SK-N-SH treated with all-trans-retinoic acid at 6 μM for 48 hours (cell line): Measurements from ENCODE around the gene IFITM2.

Experiments used
- ATAC-seq: fragments of 200-7000 bp; cut with Tn5 transposase; 3 replicates; pipeline ENCODE4 v1.9.1; 2020; ENCODE audit warnings: mild to moderate bottlenecking, moderate library complexity
- ARNTL ChIP-seq: fragments of 450-650 bp; formaldehyde crosslinking; IDR thresholded peaks from 2 replicates; pipeline ENCODE4 v1.5.0; 2020; ENCODE audit warnings: low read depth, mild to moderate bottlenecking, moderate library complexity, borderline replicate concordance
- BACH2 ChIP-seq: fragments of 250-450 bp; sonication (Bioruptor Pico); IDR thresholded peaks from 2 replicates; pipeline ENCODE4 v1.9.0; 2021; ENCODE audit warnings: mild to moderate bottlenecking, borderline replicate concordance
- CSDC2 ChIP-seq: fragments of 250-450 bp; sonication (Bioruptor Pico); IDR thresholded peaks from 2 replicates; pipeline ENCODE4 v1.5.0; 2020; ENCODE audit warnings: mild to moderate bottlenecking, moderate library complexity
- CSRNP3 ChIP-seq: fragments of 250-450 bp; sonication (Bioruptor Pico); IDR thresholded peaks from 2 replicates; pipeline ENCODE4 v1.5.1; 2021; ENCODE audit warnings: mild to moderate bottlenecking, moderate library complexity
- ESRRG ChIP-seq: fragments of 250-450 bp; sonication (Bioruptor Pico); IDR thresholded peaks from 2 replicates; pipeline ENCODE4 v1.6.1; 2021; ENCODE audit warnings: mild to moderate bottlenecking
- GLIS3 ChIP-seq: fragments of 250-450 bp; sonication (Bioruptor Pico); IDR thresholded peaks from 2 replicates; pipeline ENCODE4 v1.5.0; 2020; ENCODE audit warnings: mild to moderate bottlenecking, moderate library complexity
- ISL1 ChIP-seq: fragments of 250-450 bp; sonication (Bioruptor Pico); IDR thresholded peaks from 2 replicates; pipeline ENCODE4 v2.1.2; 2022; ENCODE audit warnings: mild to moderate bottlenecking, moderate library complexity
- OSR1 ChIP-seq: fragments of 250-450 bp; sonication (Bioruptor Pico); IDR thresholded peaks from 2 replicates; pipeline ENCODE4 v1.8.0; 2022; ENCODE audit warnings: moderate library complexity, mild to moderate bottlenecking, inconsistent platforms
- PATZ1 ChIP-seq: fragments of 250-450 bp; sonication (Bioruptor Pico); IDR thresholded peaks from 2 replicates; pipeline ENCODE4 v1.8.0; 2020; ENCODE audit warnings: mild to moderate bottlenecking, moderate library complexity, borderline replicate concordance
- POU6F1 ChIP-seq: fragments of 250-450 bp; sonication (Bioruptor Pico); IDR thresholded peaks from 2 replicates; pipeline ENCODE4 v1.8.0; 2021; ENCODE audit warnings: low read depth, mild to moderate bottlenecking, moderate library complexity, borderline replicate concordance
- PPARA ChIP-seq: fragments of 250-450 bp; sonication (Bioruptor Pico); IDR thresholded peaks from 2 replicates; pipeline ENCODE4 v1.5.0; 2020; ENCODE audit warnings: mild to moderate bottlenecking, borderline replicate concordance
- RARB ChIP-seq: fragments of 250-450 bp; sonication (Bioruptor Pico); IDR thresholded peaks from 2 replicates; pipeline ENCODE4 v1.8.0; 2021; ENCODE audit warnings: mild to moderate bottlenecking, moderate library complexity
- TCF4 ChIP-seq: fragments of 250-450 bp; sonication (Bioruptor Pico); IDR thresholded peaks from 2 replicates; pipeline ENCODE4 v1.8.0; 2021; ENCODE audit warnings: mild to moderate bottlenecking, moderate library complexity, borderline replicate concordance
- TSHZ2 ChIP-seq: fragments of 250-450 bp; sonication (Bioruptor Pico); IDR thresholded peaks from 2 replicates; pipeline ENCODE4 v1.5.0; 2020; ENCODE audit warnings: mild to moderate bottlenecking, moderate library complexity
- ZC3H10 ChIP-seq: fragments of 250-450 bp; sonication (Bioruptor Pico); IDR thresholded peaks from 2 replicates; pipeline ENCODE4 v1.5.1; 2021; ENCODE audit warnings: mild to moderate bottlenecking, moderate library complexity
- ZFP3 ChIP-seq: fragments of 250-450 bp; sonication (Bioruptor Pico); IDR thresholded peaks from 2 replicates; pipeline ENCODE4 v1.5.0; 2020; ENCODE audit warnings: mild to moderate bottlenecking, moderate library complexity
- ZNF565 ChIP-seq: fragments of 450-650 bp; formaldehyde crosslinking; conservative IDR thresholded peaks from 2 replicates; pipeline ENCODE4 v1.5.0; 2020; ENCODE audit warnings: low read depth, mild to moderate bottlenecking, moderate library complexity
- ZNF70 ChIP-seq: fragments of 450-650 bp; formaldehyde crosslinking; IDR thresholded peaks from 2 replicates; pipeline ENCODE4 v1.5.0; 2020; ENCODE audit warnings: mild to moderate bottlenecking, moderate library complexity
- TF ChIP-seq, protein P1 (sequence below): fragments of 250-450 bp; sonication (Bioruptor Pico); IDR thresholded peaks from 2 replicates; pipeline ENCODE4 v1.5.1; 2020; ENCODE audit warnings: low read depth, mild to moderate bottlenecking, moderate library complexity

IFITM2 gene

GRCh38 chr11:303363-303762, 4.3 kb upstream of the IFITM2 start:
- no peak for ATAC-seq
- TF ChIP-seq ARNTL (CRISPR knock-in tag) (no peak), ZC3H10 (no peak), ZFP3 (CRISPR knock-in tag) (no peak), RARB (CRISPR knock-in tag) (no peak), ISL1 (CRISPR knock-in tag) (no peak), BACH2 (CRISPR knock-in tag) (no peak), POU6F1 (CRISPR knock-in tag) (no peak), CSRNP3 (CRISPR knock-in tag) (no peak), OSR1 (CRISPR knock-in tag) (no peak), TSHZ2 (CRISPR knock-in tag) (no peak), CSDC2 (no peak), ZNF565 (no peak), ZNF70 (CRISPR knock-in tag) (no peak), PPARA (no peak), GLIS3 (CRISPR knock-in tag) (no peak)

DNA sequence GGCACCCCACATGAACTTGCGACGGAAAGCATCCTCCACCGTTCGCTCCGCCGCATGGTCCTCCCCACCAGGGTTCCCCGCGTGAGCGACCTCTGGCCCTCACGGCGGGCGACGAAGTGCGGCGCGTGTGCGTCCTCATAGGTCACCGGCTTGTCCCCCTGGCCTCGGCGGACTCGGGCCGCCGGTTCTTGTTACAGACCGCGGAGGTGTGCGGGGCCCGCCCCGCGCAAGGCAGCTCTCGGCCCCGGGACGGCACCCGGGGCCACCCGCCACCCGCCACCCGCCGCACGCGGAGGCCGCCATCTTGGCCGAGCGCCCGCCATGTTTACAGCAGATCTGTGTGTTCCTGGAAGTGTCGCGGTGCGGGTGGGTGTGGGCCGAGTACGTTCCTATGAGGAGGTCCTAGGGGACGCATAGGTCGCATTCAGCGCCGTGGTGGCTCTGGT, 3.5 kb upstream of the IFITM2 start:
- ATAC-seq, result no peak
- no peak for TF ChIP-seq ISL1 (CRISPR knock-in tag)
- no peak for TF ChIP-seq PPARA

GRCh38 chr11:304915-305843, 2.4 kb upstream of the IFITM2 start:
- TF ChIP-seq TCF4 (CRISPR knock-in tag) (no peak), RARB (CRISPR knock-in tag) (no peak), OSR1 (CRISPR knock-in tag) (no peak), GLIS3 (CRISPR knock-in tag) (no peak), PATZ1 (CRISPR knock-in tag) (no peak), ARNTL (CRISPR knock-in tag) (no peak), BACH2 (CRISPR knock-in tag) (no peak), ZC3H10 (no peak)

GRCh38 chr11:305844-306211, 1.8 kb upstream of the IFITM2 start:
- no peak for ATAC-seq
- TF ChIP-seq, protein P1, sequence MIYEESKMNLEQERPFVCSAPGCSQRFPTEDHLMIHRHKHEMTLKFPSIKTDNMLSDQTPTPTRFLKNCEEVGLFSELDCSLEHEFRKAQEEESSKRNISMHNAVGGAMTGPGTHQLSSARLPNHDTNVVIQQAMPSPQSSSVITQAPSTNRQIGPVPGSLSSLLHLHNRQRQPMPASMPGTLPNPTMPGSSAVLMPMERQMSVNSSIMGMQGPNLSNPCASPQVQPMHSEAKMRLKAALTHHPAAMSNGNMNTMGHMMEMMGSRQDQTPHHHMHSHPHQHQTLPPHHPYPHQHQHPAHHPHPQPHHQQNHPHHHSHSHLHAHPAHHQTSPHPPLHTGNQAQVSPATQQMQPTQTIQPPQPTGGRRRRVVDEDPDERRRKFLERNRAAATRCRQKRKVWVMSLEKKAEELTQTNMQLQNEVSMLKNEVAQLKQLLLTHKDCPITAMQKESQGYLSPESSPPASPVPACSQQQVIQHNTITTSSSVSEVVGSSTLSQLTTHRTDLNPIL (CRISPR knock-in tag), result no peak
- TF ChIP-seq ESRRG (CRISPR knock-in tag), result no peak

More at GRCh38 chr11:304915-305843, 2.4 kb upstream of the IFITM2 start:
- peak; percentile 61; the same call in 2 of the 3 replicates for ATAC-seq
